PC-9 (cell line): ENCODE results near the gene HCST. TPM values are rescaled to one million over a fixed set of nuclear protein-coding genes. Genes with fewer than 3 reads are reported as not detected.

Source experiments
- BruUV-seq: library from RNA; stranded (reverse); fragments of 400-500 nt; replicated peaks from 2 replicates; lab custom pipeline; 2021; lab: Mats Ljungman, UMichigan
- CTCF ChIA-PET: fragments of 300-600 bp; sonication (Branson Sonifier 250); formaldehyde crosslinking; loops from one replicate; lab custom pipeline; 2022; ENCODE audit warnings: antibody characterized with exemption; lab: Charles Lee
- POLR2A ChIA-PET: fragments of 300-600 bp; sonication (Branson Sonifier 250); formaldehyde crosslinking; loops from one replicate; lab custom pipeline; 2022; ENCODE audit warnings: antibody characterized with exemption; ENCODE audit not compliant: unreplicated experiment; lab: Charles Lee
- DNase-seq, 2 experiments: peaks; one replicate each; pipeline versions ENCODE4 v3.0.0 to v3.0.0-alpha.2; 2015 to 2022; ENCODE audit warnings: mixed read lengths in 1 of 2
- H2AFZ ChIP-seq: fragments of 200-600 bp; sonication (generic); 2 replicates; pipeline ENCODE4 v1.8.1; 2017; ENCODE audit warnings: antibody characterized with exemption
- H3F3A ChIP-seq: fragments of 200-600 bp; sonication (generic); 2 replicates; pipeline ENCODE4 v1.8.1; 2017; ENCODE audit warnings: antibody characterized with exemption, mild to moderate bottlenecking, low read depth; ENCODE audit not compliant: insufficient read depth
- H3K27ac ChIP-seq: fragments of 200-600 bp; sonication (generic); 2 replicates; pipeline ENCODE4 v1.6.1; 2016; ENCODE audit warnings: mixed run types
- H3K27me3 ChIP-seq: fragments of 200-600 bp; sonication (generic); 2 replicates; pipeline ENCODE4 v1.6.1; 2016; ENCODE audit warnings: low read depth, mixed run types; ENCODE audit not compliant: insufficient read depth
- H3K36me3 ChIP-seq: fragments of 200-600 bp; sonication (generic); 2 replicates; pipeline ENCODE4 v1.6.1; 2016; ENCODE audit warnings: low read depth, mixed run types
- H3K4me1 ChIP-seq: fragments of 200-600 bp; sonication (generic); replicated peaks from 2 replicates; pipeline ENCODE4 v1.6.1; 2016; ENCODE audit warnings: mixed run types; ENCODE audit not compliant: insufficient read depth
- H3K4me2 ChIP-seq: fragments of 200-600 bp; sonication (generic); 2 replicates; pipeline ENCODE4 v1.6.1; 2017; ENCODE audit warnings: mixed run types
- H3K4me3 ChIP-seq: fragments of 200-600 bp; sonication (generic); 2 replicates; pipeline ENCODE4 v1.6.1; 2016; ENCODE audit warnings: mixed run types
- H3K79me2 ChIP-seq: fragments of 200-600 bp; sonication (generic); 2 replicates; pipeline ENCODE4 v1.6.1; 2017; ENCODE audit warnings: low read depth, mixed run types
- H3K9me2 ChIP-seq: fragments of 200-600 bp; sonication (generic); 2 replicates; pipeline ENCODE4 v1.8.1; 2017; ENCODE audit warnings: mild to moderate bottlenecking; ENCODE audit not compliant: insufficient read depth
- H3K9me3 ChIP-seq: fragments of 200-600 bp; sonication (generic); 2 replicates; pipeline ENCODE4 v1.8.1; 2016; ENCODE audit warnings: low read depth; ENCODE audit not compliant: insufficient read depth
- H4K20me1 ChIP-seq: fragments of 200-600 bp; sonication (generic); 2 replicates; pipeline ENCODE4 v1.8.1; 2017; ENCODE audit not compliant: insufficient read depth
- EZH2 ChIP-seq: fragments of 200-600 bp; sonication (generic); IDR thresholded peaks from 2 replicates; pipeline ENCODE4 v1.8.0; 2017; ENCODE audit warnings: antibody characterized with exemption, low read depth
- intact Hi-C: fragments of 100-400 bp; cut with micrococcal nuclease; formaldehyde crosslinking; loops from one replicate; pipeline ENCODE4 v1.10.0; 2022; ENCODE audit not compliant: unreplicated experiment
- total RNA-seq: library from RNA; stranded (reverse); gene quantifications from 2 replicates; pipeline ENCODE4 v1.2.3, GENCODE V29; 2021
- TF ChIP-seq, protein P1 (sequence below): fragments of 200-600 bp; sonication (generic); conservative IDR thresholded peaks from 2 replicates; pipeline ENCODE4 v1.6.1; 2017; ENCODE audit warnings: mixed run types, antibody characterized with exemption, mild to moderate bottlenecking, moderate library complexity

Gene HCST
- total RNA-seq, 1 experiment from 2014 or later, result 1.8 TPM

GRCh38 chr19:35887197-35887596 is 15.1 kb upstream of the HCST start:
- Histone ChIP-seq H3K79me2 (no peaks in the 10 kb centered on the region), H3K4me2 (no peak overlapping the region), H3K27ac (no peak overlapping the region), H3F3A (no peaks in the 10 kb centered on the region), H2AFZ (no peak overlapping the region), H3K9me3 (no peaks in the 10 kb centered on the region), H4K20me1 (no peaks in the 10 kb centered on the region), H3K4me1 (no peaks in the 10 kb centered on the region), H3K4me3 (no peak overlapping the region), H3K36me3 (no peaks in the 10 kb centered on the region), H3K27me3 (no peaks in the 10 kb centered on the region), H3K9me2 (no peaks in the 10 kb centered on the region)
- TF ChIP-seq EZH2, result no peak
- TF ChIP-seq, protein P1, sequence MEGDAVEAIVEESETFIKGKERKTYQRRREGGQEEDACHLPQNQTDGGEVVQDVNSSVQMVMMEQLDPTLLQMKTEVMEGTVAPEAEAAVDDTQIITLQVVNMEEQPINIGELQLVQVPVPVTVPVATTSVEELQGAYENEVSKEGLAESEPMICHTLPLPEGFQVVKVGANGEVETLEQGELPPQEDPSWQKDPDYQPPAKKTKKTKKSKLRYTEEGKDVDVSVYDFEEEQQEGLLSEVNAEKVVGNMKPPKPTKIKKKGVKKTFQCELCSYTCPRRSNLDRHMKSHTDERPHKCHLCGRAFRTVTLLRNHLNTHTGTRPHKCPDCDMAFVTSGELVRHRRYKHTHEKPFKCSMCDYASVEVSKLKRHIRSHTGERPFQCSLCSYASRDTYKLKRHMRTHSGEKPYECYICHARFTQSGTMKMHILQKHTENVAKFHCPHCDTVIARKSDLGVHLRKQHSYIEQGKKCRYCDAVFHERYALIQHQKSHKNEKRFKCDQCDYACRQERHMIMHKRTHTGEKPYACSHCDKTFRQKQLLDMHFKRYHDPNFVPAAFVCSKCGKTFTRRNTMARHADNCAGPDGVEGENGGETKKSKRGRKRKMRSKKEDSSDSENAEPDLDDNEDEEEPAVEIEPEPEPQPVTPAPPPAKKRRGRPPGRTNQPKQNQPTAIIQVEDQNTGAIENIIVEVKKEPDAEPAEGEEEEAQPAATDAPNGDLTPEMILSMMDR, result no peak
- intact Hi-C loops, result no loop called here
- BruUV-seq, result no TSS peak
- no peak for DNase-seq
- ChIA-PET POLR2A (no interaction called here), CTCF (no interaction called here)

DNA sequence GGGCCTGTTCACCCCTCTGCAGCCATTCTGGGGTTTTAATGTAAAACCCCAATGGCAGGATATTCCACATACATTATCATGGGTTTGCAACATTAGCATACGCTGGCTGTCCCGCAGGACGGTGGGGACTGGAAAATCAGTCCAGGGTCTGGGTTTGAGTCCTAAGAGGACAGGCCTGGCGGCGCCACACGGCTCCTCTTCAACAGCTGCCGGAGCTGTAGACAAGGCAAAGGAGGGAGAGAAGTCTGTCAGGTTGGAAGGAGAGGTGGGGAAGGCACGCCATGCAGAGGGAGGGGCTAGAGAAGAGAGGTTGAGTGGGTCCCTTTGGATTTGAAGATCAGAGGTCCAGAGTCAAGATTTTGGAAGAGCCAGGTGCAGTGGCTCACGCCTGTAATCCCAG is 13.9 kb upstream of the HCST start:
- no peaks in the 10 kb centered on the region for H3K9me2 ChIP-seq
- CTCF ChIA-PET, result no interaction called here
- intact Hi-C loops, result no loop called here
- BruUV-seq, result no TSS peak
- H3K79me2 ChIP-seq, result no peaks in the 10 kb centered on the region
- H3K4me1 ChIP-seq, result no peaks in the 10 kb centered on the region
- H3F3A ChIP-seq, result no peaks in the 10 kb centered on the region
- TF ChIP-seq, protein P1, result no peak
- no peak for TF ChIP-seq EZH2
- no peaks in the 10 kb centered on the region for H3K9me3 ChIP-seq
- H3K4me3 ChIP-seq, result no peak overlapping the region
- 0 out of 2 replicates have a peak, but pooled peaks cover 6% of the 10 kb centered on the region for H3K36me3 ChIP-seq
- no peak for DNase-seq
- H3K27ac ChIP-seq, result no peak overlapping the region
- no peak overlapping the region for H2AFZ ChIP-seq
- no peak overlapping the region for H3K4me2 ChIP-seq
- POLR2A ChIA-PET, result no interaction called here
- H4K20me1 ChIP-seq, result no peaks in the 10 kb centered on the region
- no peaks in the 10 kb centered on the region for H3K27me3 ChIP-seq

DNA sequence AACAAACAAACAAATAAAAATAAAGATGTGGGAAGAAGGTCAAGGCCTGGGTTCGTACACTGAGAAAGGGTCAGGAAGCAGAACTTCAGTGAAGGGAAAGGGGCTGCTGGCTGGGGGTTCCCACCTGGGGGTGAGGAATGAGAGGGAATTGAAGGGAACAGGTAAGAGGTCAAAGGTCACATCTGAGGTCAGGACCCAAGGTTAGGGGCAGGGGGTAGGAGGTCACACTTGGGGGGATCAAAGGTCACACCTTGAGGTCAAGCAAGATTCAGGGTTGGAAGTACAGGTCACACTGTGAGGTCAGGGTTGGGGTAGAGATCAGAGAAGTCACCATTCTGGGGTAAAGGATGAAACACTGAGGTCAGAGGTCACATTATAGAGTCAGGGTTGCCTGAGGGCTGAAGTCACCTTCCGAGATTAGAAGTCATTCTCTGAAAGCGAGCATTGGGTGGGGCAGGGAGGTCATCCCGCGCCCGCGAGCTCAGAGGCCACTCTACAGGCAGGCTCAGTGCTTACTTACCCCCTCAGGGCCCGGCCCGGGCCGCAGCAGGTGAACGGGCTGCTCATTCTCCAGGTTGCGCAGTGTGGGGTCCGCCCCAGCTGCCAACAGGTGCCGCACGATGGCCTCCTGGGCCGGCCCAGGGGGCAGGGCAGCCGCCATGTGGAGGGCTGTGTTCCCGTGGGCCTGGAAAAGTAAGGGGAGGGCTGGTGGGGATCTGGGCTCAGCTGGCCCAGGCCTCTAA is 12.8 kb upstream of the HCST start:
- Histone ChIP-seq H3K27me3 (no peaks in the 10 kb centered on the region), H3K4me3 (no peak overlapping the region), H3K9me3 (no peaks in the 10 kb centered on the region), H2AFZ (no peak overlapping the region), H3K79me2 (no peaks in the 10 kb centered on the region), H3K9me2 (no peaks in the 10 kb centered on the region), H3K4me1 (no peaks in the 10 kb centered on the region), H3K27ac (no peak overlapping the region), H3K36me3 (0 out of 2 replicates have a peak, but pooled peaks cover 6% of the 10 kb centered on the region), H4K20me1 (no peaks in the 10 kb centered on the region), H3F3A (no peaks in the 10 kb centered on the region), H3K4me2 (no peak overlapping the region)
- POLR2A ChIA-PET, result no interaction called here
- CTCF ChIA-PET, result no interaction called here
- intact Hi-C loops, result no loop called here
- no peak for DNase-seq
- no peak for TF ChIP-seq EZH2
- TF ChIP-seq, protein P1, result no peak
- no TSS peak for BruUV-seq
